T-helper 2 cell treated with Interferon-gamma antibody and Interleukin-4, amounts not matched to agents 5 μg/mL and 100 μg/mL, for 36 hours (primary cell): ENCODE measurements around the gene DOK5.

Experiments
- DNase-seq: peaks from one replicate; pipeline ENCODE4 v3.0.0; 2021; ENCODE audit warnings: low spot score
- H3K27ac Mint-ChIP-seq: one replicate; pipeline ENCODE4 v1.8.0; 2021; ENCODE audit warnings: mild to moderate bottlenecking, mixed read lengths
- H3K27me3 Mint-ChIP-seq: one replicate; pipeline ENCODE4 v1.8.0; 2021; ENCODE audit warnings: low read depth, mixed read lengths
- H3K36me3 Mint-ChIP-seq: one replicate; pipeline ENCODE4 v1.8.0; 2021; ENCODE audit warnings: low read depth, mixed read lengths
- H3K4me1 Mint-ChIP-seq: one replicate; pipeline ENCODE4 v1.8.0; 2021; ENCODE audit warnings: low read depth, mixed read lengths
- H3K4me3 Mint-ChIP-seq: one replicate; pipeline ENCODE4 v1.8.0; 2022; ENCODE audit warnings: mild to moderate bottlenecking, moderate library complexity, mixed read lengths
- H3K9me3 Mint-ChIP-seq: one replicate; pipeline ENCODE4 v1.8.0; 2021; ENCODE audit warnings: mixed read lengths

The DOK5 gene

GRCh38 chr20:54510541-54511129 is 35.2 kb downstream of the DOK5 start:
- DNase-seq, result no peak
- H3K4me1 Mint-ChIP-seq, result no peaks in the 10 kb centered on the region
- H3K9me3 Mint-ChIP-seq, result no peaks in the 10 kb centered on the region
- no peaks in the 10 kb centered on the region for H3K27me3 Mint-ChIP-seq
- H3K36me3 Mint-ChIP-seq, result no peaks in the 10 kb centered on the region
- H3K4me3 Mint-ChIP-seq, result no peak overlapping the region
- no peak overlapping the region for H3K27ac Mint-ChIP-seq

DNA sequence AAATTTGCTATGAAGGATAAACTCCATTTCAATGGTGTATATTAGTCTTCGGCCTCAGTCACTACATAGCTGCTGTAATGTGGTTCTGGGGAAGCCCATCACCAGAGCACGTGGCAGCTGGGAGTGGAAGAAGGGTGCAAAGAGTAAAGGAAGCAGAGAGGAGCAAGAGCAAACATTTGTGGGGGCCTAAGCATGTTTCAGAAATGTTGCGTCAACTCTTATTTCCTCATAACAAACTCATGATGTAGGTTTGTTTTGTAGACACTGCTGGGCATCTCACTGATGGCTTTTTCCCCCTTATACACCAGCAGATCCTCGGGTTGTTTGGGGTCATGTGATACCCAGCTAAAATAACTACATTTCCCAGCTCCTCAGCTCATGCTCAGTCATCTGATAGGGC is 37.3 kb downstream of the DOK5 start:
- no peak overlapping the region for H3K27ac Mint-ChIP-seq
- no peaks in the 10 kb centered on the region for H3K36me3 Mint-ChIP-seq
- H3K9me3 Mint-ChIP-seq, result no peaks in the 10 kb centered on the region
- no peak for DNase-seq
- H3K27me3 Mint-ChIP-seq, result no peaks in the 10 kb centered on the region
- no peak overlapping the region for H3K4me3 Mint-ChIP-seq
- H3K4me1 Mint-ChIP-seq, result no peaks in the 10 kb centered on the region

GRCh38 chr20:54514028-54514607 is 38.7 kb downstream of the DOK5 start:
- H3K27me3 Mint-ChIP-seq, result no peaks in the 10 kb centered on the region
- H3K36me3 Mint-ChIP-seq, result no peaks in the 10 kb centered on the region
- no peak overlapping the region for H3K27ac Mint-ChIP-seq
- DNase-seq, result no peak
- H3K4me3 Mint-ChIP-seq, result no peak overlapping the region
- no peaks in the 10 kb centered on the region for H3K4me1 Mint-ChIP-seq
- no peaks in the 10 kb centered on the region for H3K9me3 Mint-ChIP-seq

- H3K36me3 Mint-ChIP-seq, result no peaks in the 10 kb centered on the region
- no peak for DNase-seq
- no peak overlapping the region for H3K4me3 Mint-ChIP-seq
- no peak overlapping the region for H3K27ac Mint-ChIP-seq
- H3K4me1 Mint-ChIP-seq, result no peaks in the 10 kb centered on the region
- no peaks in the 10 kb centered on the region for H3K9me3 Mint-ChIP-seq
- H3K27me3 Mint-ChIP-seq, result no peaks in the 10 kb centered on the region
Measured at GRCh38 chr20:54515793-54516628, 40.6 kb downstream of the DOK5 start.

- Mint-ChIP-seq H3K36me3 (no peaks in the 10 kb centered on the region), H3K4me3 (no peak overlapping the region), H3K27ac (no peak overlapping the region), H3K4me1 (no peaks in the 10 kb centered on the region), H3K27me3 (no peaks in the 10 kb centered on the region), H3K9me3 (no peaks in the 10 kb centered on the region)
- no peak for DNase-seq
Measured at GRCh38 chr20:54517241-54517975, 42.0 kb downstream of the DOK5 start.

DNA sequence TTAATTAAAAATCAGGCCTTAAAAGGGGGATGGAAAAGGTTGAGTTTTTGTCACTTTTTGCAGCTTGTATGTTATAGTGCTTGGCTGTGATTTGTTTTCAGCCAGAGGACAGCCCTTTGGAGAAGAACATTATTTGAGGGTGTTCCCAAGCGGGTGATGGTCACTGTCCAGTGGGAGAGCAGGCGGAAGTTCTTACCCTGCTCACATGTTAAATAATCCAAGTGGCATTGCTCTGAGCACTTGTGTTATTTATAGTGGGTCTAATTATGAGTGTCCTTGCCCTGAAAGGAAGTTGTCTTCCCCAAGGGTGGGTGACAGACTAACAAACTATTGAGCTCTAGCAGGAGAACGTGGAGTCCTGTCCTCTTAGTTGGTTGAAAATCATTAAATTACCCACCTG is 49.5 kb downstream of the DOK5 start:
- H3K9me3 Mint-ChIP-seq, result no peaks in the 10 kb centered on the region
- DNase-seq, result no peak
- no peaks in the 10 kb centered on the region for H3K27me3 Mint-ChIP-seq
- no peak overlapping the region for H3K27ac Mint-ChIP-seq
- H3K4me1 Mint-ChIP-seq, result no peaks in the 10 kb centered on the region
- H3K36me3 Mint-ChIP-seq, result no peaks in the 10 kb centered on the region
- no peak overlapping the region for H3K4me3 Mint-ChIP-seq

DNA sequence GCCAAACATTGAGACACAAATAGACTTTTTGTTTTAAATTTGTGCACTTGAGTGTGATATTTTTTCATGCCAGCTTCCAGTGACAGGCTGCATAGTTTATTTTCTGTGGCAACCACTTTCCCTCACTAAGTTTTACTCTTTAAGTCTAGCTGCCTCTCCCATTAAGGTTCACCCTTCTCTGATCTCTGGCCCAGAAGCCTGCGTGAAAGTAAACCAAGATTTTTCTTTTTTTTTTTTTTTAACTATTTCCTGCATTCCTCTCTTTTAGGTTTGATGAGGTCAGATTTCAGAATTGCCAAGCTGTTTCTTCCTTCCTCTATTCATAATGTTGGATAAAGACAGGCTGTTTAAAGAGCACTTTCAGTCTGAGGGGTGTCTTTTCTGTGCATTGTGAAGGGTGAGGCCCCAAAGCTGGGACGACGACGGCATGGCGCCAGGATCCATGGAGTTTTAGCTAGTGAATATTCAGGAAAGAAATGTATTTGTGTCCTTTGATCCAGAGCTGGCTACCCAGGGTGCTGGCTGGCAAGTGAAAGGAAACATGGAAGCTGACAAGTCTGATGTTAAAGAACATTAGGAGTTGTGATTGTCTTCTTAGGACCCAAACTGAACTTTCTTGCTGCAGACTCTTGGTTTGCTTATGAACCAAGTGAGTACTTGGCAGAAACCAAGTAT is 50.7 kb downstream of the DOK5 start:
- no peaks in the 10 kb centered on the region for H3K27me3 Mint-ChIP-seq
- H3K36me3 Mint-ChIP-seq, result no peaks in the 10 kb centered on the region
- no peaks in the 10 kb centered on the region for H3K9me3 Mint-ChIP-seq
- no peak overlapping the region for H3K27ac Mint-ChIP-seq
- no peaks in the 10 kb centered on the region for H3K4me1 Mint-ChIP-seq
- no peak for DNase-seq
- H3K4me3 Mint-ChIP-seq, result no peak overlapping the region

GRCh38 chr20:54526801-54527200 is 51.4 kb downstream of the DOK5 start:
- H3K4me3 Mint-ChIP-seq, result no peak overlapping the region
- no peaks in the 10 kb centered on the region for H3K27me3 Mint-ChIP-seq
- H3K4me1 Mint-ChIP-seq, result no peaks in the 10 kb centered on the region
- no peak overlapping the region for H3K27ac Mint-ChIP-seq
- no peak for DNase-seq
- H3K9me3 Mint-ChIP-seq, result no peaks in the 10 kb centered on the region
- no peaks in the 10 kb centered on the region for H3K36me3 Mint-ChIP-seq

DNA sequence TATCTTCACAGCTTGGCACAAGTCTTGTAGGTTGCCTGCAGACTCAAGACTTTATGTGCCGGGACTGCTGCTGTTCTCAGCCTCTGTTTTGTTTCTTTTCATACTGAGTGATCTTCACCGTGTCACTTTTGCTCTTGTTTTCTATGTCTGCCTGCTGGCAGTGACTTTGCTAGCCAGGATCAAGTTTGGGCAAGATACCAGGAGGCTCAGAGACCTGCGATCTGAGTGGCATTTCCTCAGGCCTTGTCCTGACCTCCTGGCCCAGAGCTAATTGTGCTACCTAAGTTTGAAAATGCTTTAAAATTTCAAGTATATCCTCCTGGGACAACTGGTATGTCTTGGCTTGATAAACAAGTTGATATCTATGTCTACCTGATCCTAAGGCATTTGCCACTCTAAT is 57.2 kb downstream of the DOK5 start:
- Mint-ChIP-seq H3K4me1 (no peaks in the 10 kb centered on the region), H3K36me3 (no peaks in the 10 kb centered on the region), H3K4me3 (no peak overlapping the region), H3K9me3 (no peaks in the 10 kb centered on the region), H3K27me3 (no peaks in the 10 kb centered on the region), H3K27ac (no peak overlapping the region)
- no peak for DNase-seq

DNA sequence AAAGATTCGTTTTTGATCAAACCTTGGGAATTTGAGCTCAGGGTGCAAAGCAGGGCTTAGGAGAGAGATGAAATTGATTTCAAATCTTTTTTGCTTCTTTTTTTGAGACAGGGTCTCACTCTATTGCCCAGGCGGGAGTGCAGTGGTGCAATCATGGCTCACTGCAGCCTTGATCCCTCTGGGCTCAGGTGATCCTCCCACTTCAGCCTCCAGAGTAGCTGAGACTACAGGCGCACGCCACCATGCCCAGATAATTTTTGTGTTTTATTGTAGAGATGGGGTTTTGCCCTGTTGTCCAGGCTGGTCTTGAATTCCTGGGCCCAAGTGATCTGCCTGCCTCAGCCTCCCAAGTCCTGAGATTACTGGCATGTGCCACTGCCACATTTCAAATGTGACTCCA is 58.7 kb downstream of the DOK5 start:
- no peaks in the 10 kb centered on the region for H3K36me3 Mint-ChIP-seq
- no peak overlapping the region for H3K4me3 Mint-ChIP-seq
- no peaks in the 10 kb centered on the region for H3K27me3 Mint-ChIP-seq
- H3K4me1 Mint-ChIP-seq, result no peaks in the 10 kb centered on the region
- DNase-seq, result no peak
- peaks cover 4% of the 10 kb centered on the region for H3K9me3 Mint-ChIP-seq
- no peak overlapping the region for H3K27ac Mint-ChIP-seq

- H3K27ac Mint-ChIP-seq, result no peak overlapping the region
- no peaks in the 10 kb centered on the region for H3K4me1 Mint-ChIP-seq
- H3K27me3 Mint-ChIP-seq, result no peaks in the 10 kb centered on the region
- DNase-seq, result no peak
- H3K36me3 Mint-ChIP-seq, result no peaks in the 10 kb centered on the region
- H3K9me3 Mint-ChIP-seq, result peaks cover 4% of the 10 kb centered on the region
- no peak overlapping the region for H3K4me3 Mint-ChIP-seq
Measured at GRCh38 chr20:54535033-54535432, 59.6 kb downstream of the DOK5 start.

DNA sequence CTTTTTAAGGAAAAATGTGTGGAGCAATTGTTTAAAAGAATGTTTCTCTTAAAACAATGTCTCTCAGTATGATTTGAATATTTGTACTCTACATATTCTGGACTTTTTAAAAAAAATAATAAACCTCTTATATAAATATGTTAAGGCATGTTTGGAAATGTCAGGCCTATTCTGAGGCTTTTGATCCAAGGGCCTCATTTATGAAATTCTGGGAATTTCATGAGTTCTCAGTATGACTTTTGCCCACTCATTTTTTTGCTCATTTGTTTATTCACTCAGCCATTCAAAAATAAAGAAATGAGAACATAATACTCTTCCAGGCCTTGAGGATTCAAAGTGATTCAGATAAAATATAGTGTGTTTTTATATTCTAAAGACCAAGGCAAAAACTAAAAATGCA is 60.4 kb downstream of the DOK5 start:
- DNase-seq, result no peak
- Mint-ChIP-seq H3K4me1 (no peaks in the 10 kb centered on the region), H3K4me3 (no peak overlapping the region), H3K27ac (no peak overlapping the region), H3K9me3 (peaks cover 4% of the 10 kb centered on the region), H3K27me3 (no peaks in the 10 kb centered on the region), H3K36me3 (no peaks in the 10 kb centered on the region)

DNA sequence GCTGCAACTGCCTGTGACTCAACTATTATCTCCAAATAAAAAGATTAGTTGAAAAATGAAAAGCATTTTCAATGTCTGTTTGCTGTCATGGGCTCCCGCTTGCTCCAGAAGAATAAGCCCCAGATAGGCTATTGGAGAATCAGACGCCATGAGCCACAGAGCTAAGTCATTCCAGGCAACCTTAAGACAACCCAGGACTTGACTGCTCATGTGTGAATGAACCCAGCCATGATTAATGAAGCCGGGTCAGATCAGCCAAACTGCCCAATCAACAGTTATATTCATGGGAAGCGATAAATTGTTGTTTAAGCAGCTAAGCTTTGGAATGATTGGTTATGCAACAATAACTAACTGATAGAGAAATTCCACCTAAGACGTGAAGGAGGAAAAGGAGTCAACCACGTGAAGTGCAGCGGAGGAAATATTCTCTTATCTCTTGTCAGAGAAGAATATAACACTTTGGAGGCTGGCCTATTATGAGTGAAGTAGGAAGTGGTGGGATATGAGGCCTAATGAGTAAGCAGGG is 64.2 kb downstream of the DOK5 start:
- no peaks in the 10 kb centered on the region for H3K36me3 Mint-ChIP-seq
- peaks cover 4% of the 10 kb centered on the region for H3K9me3 Mint-ChIP-seq
- no peaks in the 10 kb centered on the region for H3K27me3 Mint-ChIP-seq
- no peak for DNase-seq
- no peak overlapping the region for H3K27ac Mint-ChIP-seq
- no peak overlapping the region for H3K4me3 Mint-ChIP-seq
- H3K4me1 Mint-ChIP-seq, result no peaks in the 10 kb centered on the region
